ENCODE measurements around the gene G6PC3. TPM values are rescaled to one million over a fixed set of nuclear protein-coding genes. Genes with fewer than 3 reads are reported as not detected.

G6PC3 gene
- total RNA-seq, 1 experiment from 2014 or later: 105 TPM

DNA sequence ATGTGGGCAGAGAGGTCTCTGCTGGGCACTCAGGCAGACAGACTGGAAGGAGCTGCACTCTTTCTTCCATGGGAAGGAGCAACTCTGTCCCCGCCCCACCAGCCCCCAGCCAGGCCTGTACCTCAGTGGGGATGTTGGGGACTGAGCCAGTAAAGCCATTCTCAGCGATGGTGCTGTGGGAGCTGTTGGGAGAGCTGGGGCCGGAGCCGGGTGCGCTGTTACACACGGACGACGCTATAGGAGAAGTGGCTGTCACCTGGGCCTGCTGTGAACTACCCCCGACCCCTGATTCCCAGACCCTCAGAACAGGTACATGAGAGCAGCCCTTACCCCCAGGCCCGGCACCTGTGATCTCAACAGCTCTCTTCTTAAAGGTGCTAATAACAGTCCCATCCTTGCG, 21.5 kb downstream of the G6PC3 start:
- no peak for DNase-seq
- Mint-ChIP-seq H3K27ac (no peak overlapping the region), H3K36me3 (ENCODE audit: insufficient read depth in 1 of 3, low read depth in 3 of 3) (peaks cover 18 to 25% (median 21%) of the 10 kb centered on the region in 3 experiments; a peak in 6 of 7 replicates), H3K4me3 (no peak overlapping the region), H3K4me1 (peaks cover 31 to 44% of the 10 kb centered on the region in 2 experiments), H3K9me3 (no peaks in the 10 kb centered on the region), H3K27me3 (ENCODE audit: low read depth) (peaks cover 1% of the 10 kb centered on the region; the same call in 1 of the 2 replicates)
- no peak overlapping the region for H4K8ac ChIP-seq (replicated peaks; ENCODE audit: insufficient read length, low read depth, low read length)
- H2AFZ ChIP-seq (ENCODE audit: low read length): no peak overlapping the region
- H4K91ac ChIP-seq (ENCODE audit: insufficient read length, low read depth, low read length): no peak overlapping the region
- H3K9me3 ChIP-seq (ENCODE audit: control insufficient read depth, low read depth, low read length): no peaks in the 10 kb centered on the region
- H3K14ac ChIP-seq (ENCODE audit: insufficient read depth, low read length): no peak overlapping the region
- no peak overlapping the region for H3K23ac ChIP-seq (ENCODE audit: insufficient read length, low read depth, low read length)
- no peak overlapping the region for H3T11ph ChIP-seq (ENCODE audit: low read length)
- no peak overlapping the region for H2BK12ac ChIP-seq (ENCODE audit: insufficient read length, low read depth, low read length)
- H2BK5ac ChIP-seq (ENCODE audit: insufficient read length, low read length): no peak overlapping the region
- no CpG with 5 or more reads among the region's 11 CpGs for WGBS (ENCODE audit: extremely low coverage, insufficient read length, low lambda C conversion rate)
- H4K5ac ChIP-seq (ENCODE audit: insufficient read length, low read depth, low read length): no peak overlapping the region
- no peak overlapping the region for H2AK5ac ChIP-seq (ENCODE audit: insufficient read length, low read length)
- no peaks in the 10 kb centered on the region for H3K79me1 ChIP-seq (ENCODE audit: insufficient read depth, low read depth, low read length, poor library complexity, severe bottlenecking)
- no peak overlapping the region for H3K4ac ChIP-seq (ENCODE audit: low read depth, low read length)
- H2BK20ac ChIP-seq (ENCODE audit: low read depth, low read length, poor library complexity, severe bottlenecking): no peak overlapping the region
- H4K20me1 ChIP-seq (ENCODE audit: control insufficient read depth, insufficient read depth, insufficient read length): no peaks in the 10 kb centered on the region
- H3K23me2 ChIP-seq (ENCODE audit: insufficient read length, low read depth, low read length, poor library complexity, severe bottlenecking): peaks cover 11% of the 10 kb centered on the region
- H3K56ac ChIP-seq (ENCODE audit: insufficient read length, low read depth, low read length): no peak overlapping the region
- no peaks in the 10 kb centered on the region for H3K79me2 ChIP-seq (ENCODE audit: insufficient read depth, low read length)
- TF ChIP-seq, protein P1, sequence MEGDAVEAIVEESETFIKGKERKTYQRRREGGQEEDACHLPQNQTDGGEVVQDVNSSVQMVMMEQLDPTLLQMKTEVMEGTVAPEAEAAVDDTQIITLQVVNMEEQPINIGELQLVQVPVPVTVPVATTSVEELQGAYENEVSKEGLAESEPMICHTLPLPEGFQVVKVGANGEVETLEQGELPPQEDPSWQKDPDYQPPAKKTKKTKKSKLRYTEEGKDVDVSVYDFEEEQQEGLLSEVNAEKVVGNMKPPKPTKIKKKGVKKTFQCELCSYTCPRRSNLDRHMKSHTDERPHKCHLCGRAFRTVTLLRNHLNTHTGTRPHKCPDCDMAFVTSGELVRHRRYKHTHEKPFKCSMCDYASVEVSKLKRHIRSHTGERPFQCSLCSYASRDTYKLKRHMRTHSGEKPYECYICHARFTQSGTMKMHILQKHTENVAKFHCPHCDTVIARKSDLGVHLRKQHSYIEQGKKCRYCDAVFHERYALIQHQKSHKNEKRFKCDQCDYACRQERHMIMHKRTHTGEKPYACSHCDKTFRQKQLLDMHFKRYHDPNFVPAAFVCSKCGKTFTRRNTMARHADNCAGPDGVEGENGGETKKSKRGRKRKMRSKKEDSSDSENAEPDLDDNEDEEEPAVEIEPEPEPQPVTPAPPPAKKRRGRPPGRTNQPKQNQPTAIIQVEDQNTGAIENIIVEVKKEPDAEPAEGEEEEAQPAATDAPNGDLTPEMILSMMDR (conservative IDR thresholded peaks at IDR 0.05): no peak
- H3K4me1 ChIP-seq (ENCODE audit: insufficient read depth, low read length): no peaks in the 10 kb centered on the region; the same call in 1 of the 2 replicates
- no peak overlapping the region for H3K18ac ChIP-seq (ENCODE audit: insufficient read length, low read depth, low read length)
- no peaks in the 10 kb centered on the region for H3K27me3 ChIP-seq (ENCODE audit: insufficient read depth, low read length)
- H3K9ac ChIP-seq (ENCODE audit: extremely low read depth, insufficient read length, low read length): no peak overlapping the region
- H2BK15ac ChIP-seq (ENCODE audit: low read depth, low read length): no peak overlapping the region
- H3K27ac ChIP-seq (ENCODE audit: insufficient read length, low read depth, low read length): no peak overlapping the region
- no peak overlapping the region for H2BK120ac ChIP-seq (ENCODE audit: low read depth, low read length, poor library complexity, severe bottlenecking)
- H3K4me2 ChIP-seq (ENCODE audit: insufficient read depth, insufficient read length, low read length): no peak overlapping the region

Data from H9 (cell line).